HCT116 (cell line): ENCODE measurements around the gene SNX20. TPM values are rescaled to one million over a fixed set of nuclear protein-coding genes. Genes with fewer than 3 reads are reported as not detected.

Experiments
- ATAC-seq: fragments of 200-7000 bp; cut with Tn5 transposase; 2 replicates; pipeline ENCODE4 v1.9.1; 2020; ENCODE audit warnings: mild to moderate bottlenecking, moderate library complexity
- BruUV-seq: library from RNA; stranded (reverse); fragments of 400-500 nt; replicated peaks from 2 replicates; lab custom pipeline; 2021; lab: Mats Ljungman, UMichigan
- CTCF ChIA-PET: fragments of 300-600 bp; sonication (Branson Sonifier 250); formaldehyde crosslinking; loops from one replicate; lab custom pipeline; 2021; ENCODE audit warnings: antibody characterized with exemption; lab: Charles Lee
- POLR2A ChIA-PET: fragments of 300-600, 350-600 bp; sonication (Branson Sonifier 250); formaldehyde crosslinking; loops from one replicate; lab custom pipeline; 2021; ENCODE audit warnings: antibody characterized with exemption; lab: Charles Lee
- RAD21 ChIA-PET, 2 experiments: fragments of 300-600 bp; sonication (Branson Sonifier 250); formaldehyde crosslinking; loops; one replicate each; lab custom pipeline; 2023; ENCODE audit warnings: low total read pairs in 2 of 2; ENCODE audit not compliant: uncharacterized antibody in 2 of 2, unreplicated experiment in 2 of 2, low non-redundant PET in 1 of 2; lab: Charles Lee
- DNase-seq: peaks from one replicate; pipeline ENCODE4 v3.0.0-alpha.2; 2010; ENCODE audit warnings: low read depth, low spot score
- H2AFZ ChIP-seq: fragments of 200-600 bp; shearing (Covaris generic), sonication (generic); 2 replicates; pipeline ENCODE4 v1.6.1; 2017; ENCODE audit warnings: low read depth, mixed run types, mixed read lengths, antibody characterized with exemption, low read length; ENCODE audit not compliant: poor library complexity, severe bottlenecking
- H3K27ac ChIP-seq: 2 replicates; pipeline ENCODE4 v1.5.1; 2012; ENCODE audit warnings: low read depth, low read length
- H3K27me3 ChIP-seq: fragments of 200-600 bp; sonication (generic); 2 replicates; pipeline ENCODE4 v1.6.1; 2016; ENCODE audit warnings: mixed run types, low read length, mixed read lengths; ENCODE audit not compliant: insufficient read depth
- H3K36me3 ChIP-seq, 2 experiments: fragments of 200-500 bp in 1 of 2; fragments of 200-600 bp in 1 of 2; sonication (Bioruptor generic) in 1 of 2; sonication (generic) in 1 of 2; 2 replicates each; pipeline versions ENCODE4 v1.5.1 to v1.6.1; 2014 to 2016; ENCODE audit warnings: low read length in 2 of 2, inconsistent platforms in 1 of 2, mixed read lengths in 1 of 2, mixed run types in 1 of 2; ENCODE audit not compliant: insufficient read depth in 2 of 2, control insufficient read depth in 1 of 2
- H3K4me1 ChIP-seq, 2 experiments: fragments of 200-600 bp in 1 of 2; sonication (generic) in 1 of 2; 2 replicates each; pipeline versions ENCODE4 v1.5.1 to v1.6.1; 2012 to 2017; ENCODE audit warnings: low read length in 2 of 2, inconsistent platforms in 1 of 2, mild to moderate bottlenecking in 1 of 2, mixed read lengths in 1 of 2, mixed run types in 1 of 2, moderate library complexity in 1 of 2; ENCODE audit not compliant: insufficient read depth in 2 of 2, control insufficient read depth in 1 of 2
- H3K4me2 ChIP-seq: fragments of 200-600 bp; sonication (generic); 2 replicates; pipeline ENCODE4 v1.6.1; 2017; ENCODE audit warnings: mixed run types, low read length, mixed read lengths
- H3K4me3 ChIP-seq, 2 experiments: fragments of 200-600 bp in 1 of 2; sonication (generic) in 1 of 2; replicated peaks in 1 of 2; 2 replicates each; pipeline ENCODE4 v1.5.1; 2011 to 2016; ENCODE audit warnings: low read length in 2 of 2, control low read depth in 1 of 2, low read depth in 1 of 2, mild to moderate bottlenecking in 1 of 2, mixed read lengths in 1 of 2, mixed run types in 1 of 2
- H3K79me2 ChIP-seq: fragments of 200-600 bp; sonication (generic); 2 replicates; pipeline ENCODE4 v1.6.1; 2017; ENCODE audit warnings: mild to moderate bottlenecking, mixed run types, low read length, moderate library complexity, mixed read lengths; ENCODE audit not compliant: insufficient read depth
- H3K9ac ChIP-seq: fragments of 200-600 bp; sonication (generic); 2 replicates; pipeline ENCODE4 v1.6.1; 2016; ENCODE audit warnings: low read length, mixed read lengths
- H3K9me2 ChIP-seq: fragments of 200-600 bp; sonication (generic), shearing (Covaris generic); 2 replicates; pipeline ENCODE4 v1.6.1; 2017; ENCODE audit warnings: mixed run types, mild to moderate bottlenecking, moderate library complexity; ENCODE audit not compliant: insufficient read depth
- H3K9me3 ChIP-seq, 2 experiments: fragments of 200-500 bp in 1 of 2; fragments of 200-600 bp in 1 of 2; sonication (Bioruptor generic) in 1 of 2; sonication (generic) in 1 of 2; 2 replicates each; pipeline ENCODE4 v1.6.1; 2014 to 2017; ENCODE audit warnings: low read length in 2 of 2, mixed read lengths in 2 of 2, inconsistent platforms in 1 of 2, low read depth in 1 of 2, mild to moderate bottlenecking in 1 of 2, mixed run types in 1 of 2, moderate library complexity in 1 of 2; ENCODE audit not compliant: control insufficient read depth in 1 of 2, insufficient read depth in 1 of 2
- H4K20me1 ChIP-seq: fragments of 200-600 bp; sonication (generic), shearing (Covaris generic); 2 replicates; pipeline ENCODE4 v1.6.1; 2017; ENCODE audit warnings: mixed run types, mild to moderate bottlenecking, moderate library complexity; ENCODE audit not compliant: insufficient read depth
- ATF3 ChIP-seq: IDR thresholded peaks from 2 replicates; pipeline ENCODE4 v1.6.1; 2012
- CBX3 ChIP-seq: IDR thresholded peaks from 2 replicates; pipeline ENCODE4 v1.6.1; 2012; ENCODE audit warnings: low read depth
- CEBPB ChIP-seq: IDR thresholded peaks from 2 replicates; pipeline ENCODE4 v1.6.1; 2012; ENCODE audit warnings: low read depth
- EGR1 ChIP-seq: IDR thresholded peaks from 2 replicates; pipeline ENCODE4 v1.6.1; 2012; ENCODE audit warnings: low read depth
- FOSL1 ChIP-seq: IDR thresholded peaks from 2 replicates; pipeline ENCODE4 v1.6.1; 2012; ENCODE audit warnings: low read depth
- JUND ChIP-seq: IDR thresholded peaks from 2 replicates; pipeline ENCODE4 v1.6.1; 2012
- POLR2A ChIP-seq: IDR thresholded peaks from 2 replicates; pipeline ENCODE4 v1.7.0; 2011; ENCODE audit warnings: borderline replicate concordance; ENCODE audit not compliant: insufficient read depth, insufficient read length; ENCODE audit errors: extremely low read depth
- POLR2AphosphoS5 ChIP-seq: IDR thresholded peaks from 2 replicates; pipeline ENCODE4 v1.6.1; 2011; ENCODE audit warnings: mild to moderate bottlenecking, low read depth, low read length, moderate library complexity
- RAD21 ChIP-seq: IDR thresholded peaks from 2 replicates; pipeline ENCODE4 v1.6.1; 2012; ENCODE audit warnings: low read depth, mild to moderate bottlenecking
- SIN3A ChIP-seq: IDR thresholded peaks from 2 replicates; pipeline ENCODE4 v1.6.1; 2012; ENCODE audit warnings: low read depth
- SRF ChIP-seq: IDR thresholded peaks from 2 replicates; pipeline ENCODE4 v1.6.1; 2012; ENCODE audit warnings: low read depth
- YY1 ChIP-seq: IDR thresholded peaks from 2 replicates; pipeline ENCODE4 v1.6.1; 2011; ENCODE audit warnings: low read length, low read depth, moderate library complexity, mild to moderate bottlenecking; ENCODE audit not compliant: insufficient replicate concordance; ENCODE audit errors: extremely low read depth
- ZFX ChIP-seq: fragments of 450-650 bp; IDR thresholded peaks from 2 replicates; pipeline ENCODE4 v1.6.1; 2017
- ZNF274 ChIP-seq: fragments of 200-500 bp; sonication (Bioruptor generic); IDR thresholded peaks from 2 replicates; pipeline ENCODE4 v1.6.1; 2014; ENCODE audit warnings: mild to moderate bottlenecking, low read depth, low read length, inconsistent platforms
- intact Hi-C: fragments of 100-400 bp; cut with micrococcal nuclease; formaldehyde crosslinking; loops from 2 replicates; pipeline ENCODE4 v1.10.0; 2022
- total RNA-seq: library from RNA; stranded (reverse); gene quantifications from one replicate; pipeline ENCODE4 v1.2.1, GENCODE V29; 2021; ENCODE audit not compliant: unreplicated experiment
- TF ChIP-seq, protein P1 (sequence below): IDR thresholded peaks from 2 replicates; pipeline ENCODE4 v1.6.1; 2012
- TF ChIP-seq, protein P2 (sequence below): IDR thresholded peaks from 2 replicates; pipeline ENCODE4 v1.6.1; 2011; ENCODE audit warnings: mild to moderate bottlenecking, low read length, moderate library complexity; ENCODE audit not compliant: insufficient replicate concordance; ENCODE audit errors: extremely low read depth

SNX20 gene
- total RNA-seq, 1 experiment from 2014 or later, result 0.07 TPM

DNA sequence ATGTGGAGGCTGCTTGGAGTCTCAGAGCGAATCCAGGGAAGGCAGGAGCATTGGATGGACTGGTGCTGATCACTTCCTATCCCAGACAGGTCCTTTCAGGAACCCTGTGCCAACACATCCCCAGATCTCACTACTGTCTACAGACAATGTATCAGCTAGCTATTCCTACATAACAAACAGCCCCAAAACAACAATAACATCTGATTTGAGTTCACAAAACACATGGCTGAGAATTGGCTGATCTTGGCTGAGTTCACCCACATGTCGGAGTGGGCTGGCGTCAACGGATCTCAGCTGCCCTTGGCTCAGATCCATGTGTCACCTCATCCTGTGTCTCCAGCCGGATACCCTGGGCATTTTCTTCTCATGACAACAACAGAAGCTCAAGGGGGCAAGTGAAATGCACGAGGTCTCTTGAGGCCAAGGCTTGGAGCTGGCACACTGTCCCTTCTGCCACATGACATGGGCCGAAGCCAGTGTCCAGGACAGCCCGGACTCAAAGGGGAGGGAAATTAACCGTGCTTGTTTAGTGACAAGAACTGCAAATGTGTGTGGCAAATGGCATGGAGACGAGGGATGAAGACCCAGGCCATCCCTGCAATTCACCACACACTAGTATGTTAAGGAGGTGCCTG, 18.7 kb downstream of the SNX20 start:
- no peaks in the 10 kb centered on the region for H3K9me2 ChIP-seq
- H3K27ac ChIP-seq, result no peak overlapping the region
- RAD21 ChIA-PET, result no interaction called here
- no peak overlapping the region for H3K9ac ChIP-seq
- DNase-seq, result no peak
- TF ChIP-seq ZNF274 (no peak), ZFX (no peak), YY1 (no peak), ATF3 (no peak), SIN3A (no peak)
- TF ChIP-seq, protein P1, sequence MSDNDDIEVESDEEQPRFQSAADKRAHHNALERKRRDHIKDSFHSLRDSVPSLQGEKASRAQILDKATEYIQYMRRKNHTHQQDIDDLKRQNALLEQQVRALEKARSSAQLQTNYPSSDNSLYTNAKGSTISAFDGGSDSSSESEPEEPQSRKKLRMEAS, result no peak
- POLR2A ChIA-PET, result no interaction called here
- peaks cover 0 to 5% of the 10 kb centered on the region in 2 experiments; a peak in 2 of 4 replicates for H3K9me3 ChIP-seq
- H3K4me2 ChIP-seq, result no peak overlapping the region
- H3K36me3 ChIP-seq, result no peaks in the 10 kb centered on the region
- intact Hi-C loops, result no loop called here
- no peak for ATAC-seq
- H4K20me1 ChIP-seq, result no peaks in the 10 kb centered on the region
- BruUV-seq, result no TSS peak
- no peak overlapping the region for H2AFZ ChIP-seq
- H3K4me1 ChIP-seq, result peaks cover 0 to 5% of the 10 kb centered on the region in 2 experiments; a peak in 1 of 4 replicates
- CTCF ChIA-PET, result interaction anchor here (1.5 kb wide), 1 partner anchor 10 kb away, joined by 3 read pairs; no protein-coding TSS in a partner anchor
- H3K4me3 ChIP-seq, result no peak overlapping the region
- no peaks in the 10 kb centered on the region for H3K27me3 ChIP-seq
- H3K79me2 ChIP-seq, result no peaks in the 10 kb centered on the region

DNA sequence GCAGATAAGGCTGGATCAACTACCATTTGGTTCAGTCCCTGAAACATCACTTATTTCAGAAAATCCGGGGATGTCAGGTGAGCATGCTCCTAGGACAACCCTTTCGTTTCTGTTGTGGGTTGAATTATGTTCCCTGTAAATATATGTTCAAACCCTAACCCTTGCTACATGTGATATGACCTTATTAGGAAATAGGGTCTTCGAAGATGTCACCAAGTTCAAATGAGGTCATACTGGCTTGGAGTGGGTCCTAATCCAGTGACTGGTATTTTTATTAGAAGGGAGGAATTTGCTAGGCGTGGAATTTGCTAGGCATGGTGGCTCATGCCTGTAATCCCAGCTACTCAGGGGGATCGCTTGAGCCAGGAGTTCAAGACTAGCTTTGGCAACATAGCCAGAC, 21.3 kb downstream of the SNX20 start:
- Histone ChIP-seq H4K20me1 (no peaks in the 10 kb centered on the region), H3K27me3 (no peaks in the 10 kb centered on the region), H2AFZ (no peak overlapping the region), H3K4me1 (peaks cover 0 to under 1% of the 10 kb centered on the region in 2 experiments; a peak in 1 of 4 replicates), H3K9me2 (no peaks in the 10 kb centered on the region), H3K9me3 (peaks cover 0 to 5% of the 10 kb centered on the region in 2 experiments; a peak in 2 of 4 replicates), H3K79me2 (no peaks in the 10 kb centered on the region), H3K36me3 (no peaks in the 10 kb centered on the region), H3K27ac (no peak overlapping the region), H3K9ac (no peak overlapping the region), H3K4me3 (no peak overlapping the region), H3K4me2 (no peak overlapping the region)
- no TSS peak for BruUV-seq
- ATAC-seq (no peak), DNase-seq (no peak)
- POLR2A ChIA-PET, result no interaction called here
- intact Hi-C loops, result no loop called here
- CTCF ChIA-PET, result interaction anchor here (2.1 kb wide), 1 partner anchor 146 kb away, joined by 5 read pairs; no protein-coding TSS in a partner anchor
- RAD21 ChIA-PET, result no interaction called here
- no peak for TF ChIP-seq RAD21
- TF ChIP-seq ATF3, result no peak
- TF ChIP-seq POLR2A, result no peak
- TF ChIP-seq, protein P1, result no peak
- TF ChIP-seq FOSL1, result no peak
- no peak for TF ChIP-seq ZNF274
- no peak for TF ChIP-seq JUND
- TF ChIP-seq POLR2AphosphoS5, result no peak
- TF ChIP-seq EGR1, result no peak
- TF ChIP-seq CEBPB, result no peak
- TF ChIP-seq YY1, result no peak
- no peak for TF ChIP-seq SRF
- no peak for TF ChIP-seq CBX3
- TF ChIP-seq, protein P2, sequence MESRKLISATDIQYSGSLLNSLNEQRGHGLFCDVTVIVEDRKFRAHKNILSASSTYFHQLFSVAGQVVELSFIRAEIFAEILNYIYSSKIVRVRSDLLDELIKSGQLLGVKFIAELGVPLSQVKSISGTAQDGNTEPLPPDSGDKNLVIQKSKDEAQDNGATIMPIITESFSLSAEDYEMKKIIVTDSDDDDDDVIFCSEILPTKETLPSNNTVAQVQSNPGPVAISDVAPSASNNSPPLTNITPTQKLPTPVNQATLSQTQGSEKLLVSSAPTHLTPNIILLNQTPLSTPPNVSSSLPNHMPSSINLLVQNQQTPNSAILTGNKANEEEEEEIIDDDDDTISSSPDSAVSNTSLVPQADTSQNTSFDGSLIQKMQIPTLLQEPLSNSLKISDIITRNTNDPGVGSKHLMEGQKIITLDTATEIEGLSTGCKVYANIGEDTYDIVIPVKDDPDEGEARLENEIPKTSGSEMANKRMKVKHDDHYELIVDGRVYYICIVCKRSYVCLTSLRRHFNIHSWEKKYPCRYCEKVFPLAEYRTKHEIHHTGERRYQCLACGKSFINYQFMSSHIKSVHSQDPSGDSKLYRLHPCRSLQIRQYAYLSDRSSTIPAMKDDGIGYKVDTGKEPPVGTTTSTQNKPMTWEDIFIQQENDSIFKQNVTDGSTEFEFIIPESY, result no peak
